Activated CD8-positive, alpha-beta memory T cell treated with anti-CD3 and anti-CD28 coated beads, Interleukin-2, amount 50 U/mL, for 1 hour (primary cell): ENCODE results near the gene TSPAN9.

ENCODE experiments used
- DNase-seq: peaks from one replicate; pipeline ENCODE4 v3.0.0-alpha.2; 2020; ENCODE audit errors: extremely low read depth

TSPAN9 gene

GRCh38 chr12:3225154-3225795 lies 148.1 kb downstream of the TSPAN9 start:
- DNase-seq = no peak

- no peak for DNase-seq
Observed at GRCh38 chr12:3225796-3226180, 148.6 kb downstream of the TSPAN9 start.

GRCh38 chr12:3226264-3226663 lies 149.1 kb downstream of the TSPAN9 start:
- DNase-seq = no peak

GRCh38 chr12:3227076-3227975 lies 150.1 kb downstream of the TSPAN9 start:
- no peak for DNase-seq

GRCh38 chr12:3228552-3228951 lies 151.4 kb downstream of the TSPAN9 start:
- no peak for DNase-seq

GRCh38 chr12:3229577-3229976 lies 152.4 kb downstream of the TSPAN9 start:
- DNase-seq = no peak

- DNase-seq = no peak
Observed at GRCh38 chr12:3230758-3231375, 153.7 kb downstream of the TSPAN9 start.

- DNase-seq = no peak
Observed at GRCh38 chr12:3231399-3231876, 154.3 kb downstream of the TSPAN9 start.

GRCh38 chr12:3233797-3234196 lies 156.6 kb downstream of the TSPAN9 start:
- DNase-seq = no peak

GRCh38 chr12:3236345-3237187 lies 159.4 kb downstream of the TSPAN9 start:
- no peak for DNase-seq

GRCh38 chr12:3238196-3238595 lies 161.0 kb downstream of the TSPAN9 start:
- no peak for DNase-seq

GRCh38 chr12:3241621-3242020 lies 164.4 kb downstream of the TSPAN9 start:
- DNase-seq = no peak

GRCh38 chr12:3242199-3242863 lies 165.2 kb downstream of the TSPAN9 start:
- no peak for DNase-seq

GRCh38 chr12:3243376-3244084 lies 166.4 kb downstream of the TSPAN9 start:
- DNase-seq = no peak

- DNase-seq = no peak
Observed at GRCh38 chr12:3244219-3244750, 167.1 kb downstream of the TSPAN9 start.

GRCh38 chr12:3246253-3246652 lies 169.1 kb downstream of the TSPAN9 start:
- no peak for DNase-seq

GRCh38 chr12:3247077-3247476 lies 169.9 kb downstream of the TSPAN9 start:
- no peak for DNase-seq

GRCh38 chr12:3247629-3248161 lies 170.5 kb downstream of the TSPAN9 start:
- no peak for DNase-seq

- no peak for DNase-seq
Observed at GRCh38 chr12:3249081-3249800, 172.1 kb downstream of the TSPAN9 start.
